ENCODE results near the gene FNDC4. TPM values are rescaled to one million over a fixed set of nuclear protein-coding genes. Genes with fewer than 3 reads are reported as not detected.
A peak's percentile ranks its signal among the peaks of the same experiment; 100 is the strongest.
"Not testable (repeated sequence)": the region's sequence is repeated elsewhere in the genome, so short reads cannot be mapped to it uniquely, and the experiment has no call there.

Gene FNDC4, protein sequence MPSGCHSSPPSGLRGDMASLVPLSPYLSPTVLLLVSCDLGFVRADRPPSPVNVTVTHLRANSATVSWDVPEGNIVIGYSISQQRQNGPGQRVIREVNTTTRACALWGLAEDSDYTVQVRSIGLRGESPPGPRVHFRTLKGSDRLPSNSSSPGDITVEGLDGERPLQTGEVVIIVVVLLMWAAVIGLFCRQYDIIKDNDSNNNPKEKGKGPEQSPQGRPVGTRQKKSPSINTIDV
- 0.18 and 0.30 TPM in 2 replicates for total RNA-seq

DNA sequence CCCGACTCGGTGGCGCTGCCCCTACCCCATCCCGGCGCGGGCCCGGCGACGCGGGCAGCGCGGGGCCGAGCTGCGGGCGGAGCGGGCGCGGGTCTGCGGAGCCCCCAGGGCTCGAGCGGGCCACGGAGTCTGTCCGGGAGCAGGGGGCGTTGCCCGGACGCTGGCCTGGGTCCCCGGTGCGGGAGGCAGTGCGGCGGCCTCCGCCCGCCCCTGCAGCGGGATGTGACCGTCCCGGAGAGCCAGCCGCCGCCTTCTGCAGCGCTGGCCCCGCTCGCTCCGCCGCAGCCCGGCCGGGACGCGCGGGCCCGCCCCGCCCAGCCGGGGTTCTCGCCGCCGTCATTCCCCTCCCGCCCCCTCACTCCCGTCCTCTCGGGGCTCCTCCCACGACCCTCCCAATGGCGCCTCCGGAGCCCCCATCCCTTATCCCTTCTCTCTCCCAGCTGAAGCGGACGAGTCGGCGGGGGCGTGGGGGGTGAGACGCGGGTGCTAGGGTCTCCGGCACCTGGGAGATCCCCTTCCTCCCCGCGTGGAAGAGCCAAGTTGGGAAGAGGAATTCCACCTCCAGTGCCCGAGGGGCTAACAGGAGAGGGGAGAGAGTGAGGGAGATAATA is at the start of gene FNDC4:
Gene FNDC4, minus strand, starts transcription at position 257 of the 611 bp plus-strand sequence. CDS start 521 bp downstream, outside the sequence.
- intact Hi-C loops (cut with micrococcal nuclease), result loop anchor here (10.0 kb wide), 1 partner anchor 90 kb away; the partner anchor contains the start of gene ZNF512
- DNase-seq (ENCODE audit: low spot score), result no peak
- H3K4me3 Mint-ChIP-seq (ENCODE audit: low read depth), result peak within 1 kb of the TSS; percentile 73
- no peaks in the 10 kb centered on the region for H3K9me3 Mint-ChIP-seq
- no peaks in the 10 kb centered on the region for H3K36me3 Mint-ChIP-seq (ENCODE audit: low read depth)
- peaks cover 13% of the 10 kb centered on the region for H3K4me1 Mint-ChIP-seq (ENCODE audit: low read depth)
- no peak within 1 kb of the TSS for H3K27ac Mint-ChIP-seq
- peaks cover 53% of the 10 kb centered on the region for H3K27me3 Mint-ChIP-seq (ENCODE audit: low read depth)

DNA sequence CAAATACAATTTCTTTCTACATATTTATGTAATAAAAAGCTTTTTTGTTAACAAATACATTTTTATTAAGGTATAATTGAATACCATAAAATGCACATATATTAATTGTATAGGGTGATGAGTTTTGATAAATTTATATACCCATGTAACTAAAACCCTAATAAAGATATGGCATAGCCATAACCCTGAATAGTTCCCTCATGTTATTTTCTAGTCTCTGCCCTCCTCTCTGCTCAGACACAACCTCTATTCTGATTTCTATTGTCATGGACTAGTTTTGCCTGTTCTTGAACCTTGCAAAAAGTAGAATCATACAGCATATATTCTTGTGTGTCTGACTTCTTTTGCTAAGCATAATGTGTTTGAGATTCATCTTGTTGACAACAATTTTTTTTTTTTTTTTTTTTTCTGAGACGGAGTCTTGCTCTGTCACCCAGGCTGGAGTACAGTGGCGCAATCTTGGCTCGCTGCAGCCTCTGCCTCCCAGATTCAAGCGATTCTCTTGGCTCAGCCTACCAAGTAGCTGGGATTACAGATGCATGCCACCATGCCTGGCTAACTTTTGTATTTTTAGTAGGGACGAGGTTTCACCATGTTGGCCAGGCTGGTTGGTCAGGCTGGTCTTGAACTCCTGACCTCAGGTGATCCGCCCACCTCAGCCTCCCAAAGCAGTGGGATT is 49.3 kb upstream of the FNDC4 start:
- no peaks in the 10 kb centered on the region for H3K4me1 Mint-ChIP-seq (ENCODE audit: low read depth)
- H3K27me3 Mint-ChIP-seq (ENCODE audit: low read depth), result peaks cover 3% of the 10 kb centered on the region
- no peak overlapping the region for H3K27ac Mint-ChIP-seq
- intact Hi-C loops (cut with micrococcal nuclease), result no loop called here
- no peak for DNase-seq (ENCODE audit: low spot score)
- H3K36me3 Mint-ChIP-seq (ENCODE audit: low read depth), result no peaks in the 10 kb centered on the region
- no peak overlapping the region for H3K4me3 Mint-ChIP-seq (ENCODE audit: low read depth)
- peaks cover 4% of the 10 kb centered on the region for H3K9me3 Mint-ChIP-seq

DNA sequence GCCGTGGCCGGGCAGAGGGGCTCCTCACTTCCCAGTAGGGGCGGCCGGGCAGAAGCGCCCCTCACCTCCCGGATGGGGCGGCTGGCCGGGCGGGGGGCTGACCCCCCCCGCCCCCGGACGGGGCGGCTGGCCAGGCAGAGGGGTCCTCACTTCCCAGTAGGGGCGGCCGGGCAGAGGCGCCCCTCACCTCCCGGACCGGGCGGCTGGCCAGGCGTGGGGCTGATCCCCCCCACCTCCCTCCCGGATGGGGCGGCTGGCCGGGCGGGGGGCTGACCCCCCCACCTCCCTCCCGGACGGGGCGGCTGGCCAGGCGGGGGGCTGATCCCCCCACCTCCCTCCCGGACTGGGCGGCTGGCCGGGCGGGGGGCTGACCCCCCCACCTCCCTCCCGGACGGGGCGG is 44.6 kb upstream of the FNDC4 start:
- intact Hi-C loops (cut with micrococcal nuclease); H3K27ac Mint-ChIP-seq; H3K4me3 Mint-ChIP-seq (ENCODE audit: low read depth); H3K4me1 Mint-ChIP-seq (ENCODE audit: low read depth); DNase-seq (ENCODE audit: low spot score); H3K9me3 Mint-ChIP-seq; H3K36me3 Mint-ChIP-seq (ENCODE audit: low read depth): not testable (repeated sequence)
- H3K27me3 Mint-ChIP-seq (ENCODE audit: low read depth), result peaks cover 22% of the 10 kb centered on the region

DNA sequence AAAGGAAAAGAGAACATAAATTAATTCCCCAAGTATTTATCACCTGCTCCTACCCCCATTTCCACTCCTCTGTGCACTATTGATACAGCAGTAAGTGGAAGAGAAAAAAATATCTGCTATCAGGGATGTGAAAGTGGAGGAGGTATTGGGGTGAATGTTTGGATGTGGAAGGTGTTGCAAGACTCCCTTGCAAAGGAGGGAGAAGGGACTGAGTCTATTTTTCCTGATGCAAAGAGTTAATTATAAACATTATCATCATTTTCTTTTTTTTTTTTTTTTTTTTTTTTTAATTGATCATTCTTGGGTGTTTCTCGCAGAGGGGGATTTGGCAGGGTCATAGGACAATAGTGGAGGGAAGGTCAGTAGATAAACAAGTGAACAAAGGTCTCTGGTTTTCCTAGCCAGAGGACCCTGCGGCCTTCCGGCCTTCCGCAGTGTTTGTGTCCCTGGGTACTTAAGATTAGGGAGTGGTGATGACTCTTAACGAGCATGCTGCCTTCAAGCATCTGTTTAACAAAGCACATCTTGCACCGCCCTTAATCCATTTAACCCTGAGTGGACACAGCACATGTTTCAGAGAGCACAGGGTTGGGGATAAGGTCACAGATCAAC is 43.9 kb upstream of the FNDC4 start:
- H3K9me3 Mint-ChIP-seq; H3K4me3 Mint-ChIP-seq (ENCODE audit: low read depth); H3K4me1 Mint-ChIP-seq (ENCODE audit: low read depth); DNase-seq (ENCODE audit: low spot score); intact Hi-C loops (cut with micrococcal nuclease); H3K36me3 Mint-ChIP-seq (ENCODE audit: low read depth); H3K27ac Mint-ChIP-seq: not testable (repeated sequence)
- H3K27me3 Mint-ChIP-seq (ENCODE audit: low read depth), result peaks cover 26% of the 10 kb centered on the region

DNA sequence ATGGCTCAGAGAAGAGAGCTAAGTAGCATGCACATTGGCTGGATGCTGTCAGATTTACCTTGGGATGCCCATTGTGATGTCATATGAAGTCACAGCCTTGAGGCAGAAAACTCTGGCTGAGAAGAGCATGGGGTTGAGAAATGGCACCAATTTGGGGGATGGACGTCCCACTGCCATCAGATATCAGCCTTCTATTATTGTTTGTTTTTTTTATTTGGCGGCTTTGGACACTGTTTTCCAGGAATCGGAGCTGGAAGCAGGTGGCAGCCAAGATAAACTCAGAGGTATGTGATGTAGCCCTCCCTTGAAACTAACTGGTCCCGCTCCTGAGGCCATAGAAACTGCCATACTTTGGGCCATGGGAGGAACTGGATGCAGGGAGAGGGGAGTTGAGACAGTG is 42.3 kb upstream of the FNDC4 start:
- intact Hi-C loops (cut with micrococcal nuclease), result no loop called here
- Mint-ChIP-seq H3K27me3 (ENCODE audit: low read depth) (peaks cover 28% of the 10 kb centered on the region), H3K36me3 (ENCODE audit: low read depth) (no peaks in the 10 kb centered on the region), H3K4me3 (ENCODE audit: low read depth) (no peak overlapping the region), H3K9me3 (no peaks in the 10 kb centered on the region), H3K4me1 (ENCODE audit: low read depth) (no peaks in the 10 kb centered on the region), H3K27ac (no peak overlapping the region)
- no peak for DNase-seq (ENCODE audit: low spot score)

DNA sequence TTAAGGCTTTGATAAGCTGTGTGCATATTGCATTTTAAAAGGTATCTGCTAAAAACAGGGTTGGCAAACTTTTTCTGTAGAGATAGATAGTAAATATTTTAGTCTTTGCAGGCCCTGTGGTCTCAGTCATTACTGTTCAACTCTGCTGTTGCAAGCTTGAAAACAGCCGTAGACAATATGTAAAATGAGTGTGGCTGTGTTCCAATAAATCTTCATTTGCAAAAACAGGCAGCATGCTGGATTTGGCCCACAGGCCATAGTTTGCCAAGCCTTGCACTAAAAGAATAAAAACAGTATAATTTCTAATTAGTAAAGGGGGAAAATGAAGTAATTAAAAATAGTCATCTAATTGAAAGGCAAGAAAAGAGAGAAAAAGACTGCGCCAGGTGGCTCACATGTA is 37.0 kb upstream of the FNDC4 start:
- DNase-seq (ENCODE audit: low spot score), result no peak
- Mint-ChIP-seq H3K4me3 (ENCODE audit: low read depth) (no peak overlapping the region), H3K27me3 (ENCODE audit: low read depth) (peaks cover 23% of the 10 kb centered on the region), H3K4me1 (ENCODE audit: low read depth) (peaks cover 4% of the 10 kb centered on the region), H3K9me3 (no peaks in the 10 kb centered on the region), H3K36me3 (ENCODE audit: low read depth) (no peaks in the 10 kb centered on the region), H3K27ac (no peak overlapping the region)
- intact Hi-C loops (cut with micrococcal nuclease), result no loop called here

DNA sequence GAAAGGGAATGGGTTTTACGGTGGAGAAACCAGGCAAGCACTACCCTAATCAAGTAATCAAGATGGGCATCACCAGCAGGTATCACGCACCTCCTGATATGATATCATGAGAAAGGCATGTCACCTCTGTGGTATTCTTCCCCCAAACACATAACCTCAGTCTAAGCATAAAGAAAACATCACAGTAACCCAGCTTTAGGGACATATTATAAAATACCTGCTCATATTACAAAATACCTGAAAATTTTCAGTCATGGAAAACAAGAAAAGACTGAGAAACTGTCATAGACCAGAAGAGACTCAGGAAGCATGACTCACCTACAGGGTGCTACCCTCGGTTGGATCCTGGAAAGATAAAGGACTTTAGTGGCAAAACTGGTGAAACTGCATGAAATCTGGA is 32.2 kb upstream of the FNDC4 start:
- H3K4me3 Mint-ChIP-seq (ENCODE audit: low read depth), result no peak overlapping the region
- no peaks in the 10 kb centered on the region for H3K36me3 Mint-ChIP-seq (ENCODE audit: low read depth)
- no peaks in the 10 kb centered on the region for H3K9me3 Mint-ChIP-seq
- intact Hi-C loops (cut with micrococcal nuclease), result no loop called here
- no peak overlapping the region for H3K27ac Mint-ChIP-seq
- peaks cover 4% of the 10 kb centered on the region for H3K4me1 Mint-ChIP-seq (ENCODE audit: low read depth)
- peaks cover 10% of the 10 kb centered on the region for H3K27me3 Mint-ChIP-seq (ENCODE audit: low read depth)
- DNase-seq (ENCODE audit: low spot score), result no peak

DNA sequence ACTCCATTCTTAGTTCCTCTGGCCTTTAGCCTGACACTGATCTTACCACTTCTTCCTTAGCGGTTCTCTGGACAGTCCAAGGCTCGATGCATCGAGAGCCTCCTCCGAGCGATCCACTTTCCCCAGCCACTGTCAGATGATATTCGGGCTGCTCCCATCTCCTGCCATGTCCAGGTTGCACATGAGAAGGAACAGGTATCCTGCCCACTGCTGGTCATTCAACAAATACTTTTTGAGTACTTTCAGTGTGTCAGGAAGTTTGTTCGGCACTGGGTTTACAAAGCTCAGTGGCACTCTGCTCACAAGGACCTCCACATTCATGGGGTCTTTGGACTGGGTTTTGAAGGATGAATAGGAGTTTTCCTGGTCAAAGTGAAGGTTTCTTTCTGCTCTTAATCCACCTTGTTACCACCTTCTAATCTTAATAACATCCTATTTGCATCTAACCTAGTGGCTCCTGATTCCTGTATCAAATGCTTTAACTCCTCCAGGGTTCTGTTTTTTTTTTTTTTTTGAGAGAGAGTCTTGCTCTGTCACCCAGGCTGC is 27.5 kb upstream of the FNDC4 start:
- H3K36me3 Mint-ChIP-seq (ENCODE audit: low read depth), result no peaks in the 10 kb centered on the region
- H3K27ac Mint-ChIP-seq, result no peak overlapping the region
- H3K27me3 Mint-ChIP-seq (ENCODE audit: low read depth), result peaks cover 8% of the 10 kb centered on the region
- no peak overlapping the region for H3K4me3 Mint-ChIP-seq (ENCODE audit: low read depth)
- H3K9me3 Mint-ChIP-seq, result no peaks in the 10 kb centered on the region
- DNase-seq (ENCODE audit: low spot score), result no peak
- intact Hi-C loops (cut with micrococcal nuclease), result no loop called here
- peaks cover 4% of the 10 kb centered on the region for H3K4me1 Mint-ChIP-seq (ENCODE audit: low read depth)

DNA sequence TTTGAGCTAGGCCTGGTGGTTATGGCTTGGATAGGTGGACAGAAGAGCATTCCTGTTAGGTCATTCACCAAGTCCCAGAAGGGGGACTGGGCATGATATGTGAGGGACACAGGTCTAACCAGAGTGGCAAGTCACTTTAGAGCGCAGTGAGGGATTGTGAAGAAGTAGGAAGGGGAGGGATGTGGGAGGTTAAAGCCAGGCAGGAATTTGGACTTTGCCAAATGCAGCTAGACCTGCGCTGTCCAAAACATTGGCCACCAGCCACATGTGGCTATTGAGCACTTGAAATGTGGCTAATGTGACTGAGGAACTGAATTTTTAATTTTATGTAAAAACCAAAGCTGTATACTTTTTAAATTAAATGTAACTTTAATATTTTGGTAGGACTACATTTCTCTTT is 25.3 kb upstream of the FNDC4 start:
- H3K27ac Mint-ChIP-seq, result no peak overlapping the region

DNA sequence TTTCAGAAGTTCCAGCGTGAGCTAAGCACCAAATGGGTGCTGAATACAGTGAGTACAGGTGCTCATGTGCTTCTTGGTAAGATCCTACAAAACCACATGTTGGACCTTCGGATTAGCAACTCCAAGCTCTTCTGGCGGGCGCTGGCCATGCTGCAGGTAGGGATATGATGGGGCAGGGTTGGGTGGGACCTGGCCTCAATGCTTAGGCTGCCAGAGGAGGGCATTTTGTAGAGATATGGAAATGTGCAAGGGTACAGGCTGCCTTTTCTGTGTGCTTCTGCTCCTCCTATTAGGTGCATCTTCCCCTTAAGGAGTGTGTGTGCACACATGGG is 23.7 kb upstream of the FNDC4 start:
- no peaks in the 10 kb centered on the region for H3K9me3 Mint-ChIP-seq
- no peaks in the 10 kb centered on the region for H3K4me1 Mint-ChIP-seq (ENCODE audit: low read depth)
- intact Hi-C loops (cut with micrococcal nuclease), result no loop called here
- peaks cover 16% of the 10 kb centered on the region for H3K27me3 Mint-ChIP-seq (ENCODE audit: low read depth)
- no peak overlapping the region for H3K27ac Mint-ChIP-seq
- DNase-seq (ENCODE audit: low spot score), result no peak
- H3K4me3 Mint-ChIP-seq (ENCODE audit: low read depth), result no peak overlapping the region
- no peaks in the 10 kb centered on the region for H3K36me3 Mint-ChIP-seq (ENCODE audit: low read depth)

More for the DNA sequence above, 25.3 kb upstream of the FNDC4 start:
- H3K27me3 Mint-ChIP-seq (ENCODE audit: low read depth), result peaks cover 8% of the 10 kb centered on the region
- H3K4me1 Mint-ChIP-seq (ENCODE audit: low read depth), result no peaks in the 10 kb centered on the region
- no peak overlapping the region for H3K4me3 Mint-ChIP-seq (ENCODE audit: low read depth)
- intact Hi-C loops (cut with micrococcal nuclease), result no loop called here
- H3K36me3 Mint-ChIP-seq (ENCODE audit: low read depth), result no peaks in the 10 kb centered on the region
- H3K9me3 Mint-ChIP-seq, result no peaks in the 10 kb centered on the region
- no peak for DNase-seq (ENCODE audit: low spot score)

DNA sequence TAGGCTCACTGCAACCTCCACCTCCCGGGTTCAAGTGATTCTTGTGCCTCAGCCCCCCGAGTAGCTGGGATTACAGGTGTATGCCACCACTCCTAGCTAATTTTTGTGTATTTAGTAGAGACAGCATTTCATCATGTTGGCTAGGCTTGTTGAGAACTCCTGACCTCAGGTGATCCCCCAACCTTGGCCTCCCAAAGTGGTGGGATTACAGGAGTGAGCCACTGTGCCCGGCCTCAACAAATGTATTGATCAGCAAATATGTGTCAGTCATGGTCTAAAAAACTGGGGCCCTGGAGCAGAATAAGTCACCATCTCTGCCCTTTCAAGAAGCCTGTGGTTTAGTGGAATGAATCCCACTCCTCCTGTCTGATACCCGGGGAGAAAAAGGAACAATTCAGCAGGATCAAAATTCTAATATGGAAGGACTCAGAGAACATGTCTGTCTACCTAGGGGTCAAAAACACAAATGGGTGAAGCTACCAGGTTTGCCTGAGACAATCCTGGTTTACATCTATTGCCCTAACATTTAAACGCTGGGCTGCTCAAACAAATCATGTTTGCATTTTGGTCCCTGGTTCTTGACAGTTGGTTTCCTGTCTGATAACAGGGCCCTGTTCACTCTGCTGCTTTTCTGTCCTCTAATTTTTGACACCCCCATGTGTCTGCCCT is 23.2 kb upstream of the FNDC4 start:
- no peak for DNase-seq (ENCODE audit: low spot score)
- intact Hi-C loops (cut with micrococcal nuclease), result no loop called here
- H3K36me3 Mint-ChIP-seq (ENCODE audit: low read depth), result no peaks in the 10 kb centered on the region
- H3K27me3 Mint-ChIP-seq (ENCODE audit: low read depth), result peaks cover 17% of the 10 kb centered on the region
- no peak overlapping the region for H3K27ac Mint-ChIP-seq
- H3K9me3 Mint-ChIP-seq, result no peaks in the 10 kb centered on the region
- no peaks in the 10 kb centered on the region for H3K4me1 Mint-ChIP-seq (ENCODE audit: low read depth)
- no peak overlapping the region for H3K4me3 Mint-ChIP-seq (ENCODE audit: low read depth)

DNA sequence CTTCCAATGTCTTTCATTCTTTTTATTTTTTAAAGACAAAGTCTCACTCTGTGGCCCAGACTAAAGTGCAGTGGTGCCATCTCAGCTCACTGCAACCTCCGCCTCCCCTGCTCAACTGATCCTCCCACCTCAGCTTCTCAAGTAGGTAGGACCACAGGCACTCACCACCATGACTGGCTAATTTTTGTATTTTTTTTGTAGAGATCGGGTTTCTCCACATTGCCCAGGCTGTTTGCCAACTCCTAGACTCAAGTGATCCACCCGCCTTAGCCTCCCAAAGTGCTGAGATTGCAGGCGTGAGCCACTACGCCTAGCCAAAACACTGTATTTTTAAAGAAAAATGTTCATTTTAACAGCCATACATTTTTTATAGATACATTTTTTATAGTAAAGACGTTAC is 14.3 kb upstream of the FNDC4 start:
- H3K4me3 Mint-ChIP-seq (ENCODE audit: low read depth), result no peak overlapping the region
- peaks cover 22% of the 10 kb centered on the region for H3K27me3 Mint-ChIP-seq (ENCODE audit: low read depth)
- no peak overlapping the region for H3K27ac Mint-ChIP-seq
- no peak for DNase-seq (ENCODE audit: low spot score)
- H3K9me3 Mint-ChIP-seq, result no peaks in the 10 kb centered on the region
- H3K4me1 Mint-ChIP-seq (ENCODE audit: low read depth), result no peaks in the 10 kb centered on the region
- H3K36me3 Mint-ChIP-seq (ENCODE audit: low read depth), result no peaks in the 10 kb centered on the region
- intact Hi-C loops (cut with micrococcal nuclease), result no loop called here

Data from activated T-helper 2 cell treated with anti-CD3 and anti-CD28 coated beads, Interferon-gamma antibody, Interleukin-2, Interleukin-4, amounts not matched to agents 10 μg/mL and 5 μg/mL and 100 μg/mL, durations not matched to agents 14 hours and 24 hours and 36 hours (primary cell).